ENCODE measurements around the gene PILRB. TPM values are rescaled to one million over a fixed set of nuclear protein-coding genes. Genes with fewer than 3 reads are reported as not detected.

The PILRB gene
- total RNA-seq, 1 experiment from 2014 or later: 58.9 TPM

DNA sequence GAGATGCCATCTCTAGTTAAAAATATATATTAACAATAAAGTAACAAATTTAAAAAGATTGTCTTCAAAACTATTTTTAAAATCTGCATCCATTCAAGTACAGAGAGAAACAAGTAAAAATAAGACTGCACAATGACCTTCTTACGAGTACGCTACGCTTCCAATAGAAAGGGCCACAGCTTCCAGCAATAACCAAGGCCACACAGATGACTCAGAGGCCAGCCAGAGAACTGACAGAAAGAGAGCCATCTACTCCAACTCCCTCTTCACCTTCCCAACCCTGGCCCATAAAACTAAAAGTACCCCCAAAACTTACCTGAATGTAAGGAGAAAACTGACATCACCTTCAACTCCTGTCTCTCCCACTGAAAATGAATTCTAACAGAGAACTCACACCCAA is 42.1 kb downstream of the PILRB start:
- no peak for DNase-seq
- no peak overlapping the region for H3K9ac ChIP-seq (ENCODE audit: low read length)
- H3K4me3 ChIP-seq (ENCODE audit: low read length): no peak overlapping the region

DNA sequence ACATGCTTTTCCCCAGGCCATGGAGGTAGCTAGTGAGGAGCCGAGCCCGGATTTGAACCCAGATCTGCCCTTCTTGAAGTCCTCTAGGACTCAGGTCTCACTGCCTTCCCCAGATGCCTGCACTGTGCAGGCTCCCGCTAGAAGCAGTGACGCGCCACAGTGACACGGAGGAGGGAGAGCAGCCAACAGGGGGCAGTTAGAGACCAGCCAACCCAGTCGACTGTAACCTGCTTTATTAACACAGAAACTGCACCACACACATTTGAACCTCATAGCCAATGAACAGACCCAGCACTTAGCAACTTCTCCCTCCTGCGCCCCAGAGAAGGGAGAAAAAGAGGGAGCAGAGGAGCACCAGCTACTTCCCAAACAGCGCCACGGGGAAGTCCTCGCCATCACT is 42.7 kb downstream of the PILRB start:
- Histone ChIP-seq H3K9ac (ENCODE audit: low read length) (no peak overlapping the region), H3K79me2 (ENCODE audit: low read length) (no peaks in the 10 kb centered on the region), H3K9me2 (replicated peaks; ENCODE audit: insufficient read depth, low read length) (no peaks in the 10 kb centered on the region), H3K4me2 (ENCODE audit: low read depth, low read length, poor library complexity, severe bottlenecking) (no peak overlapping the region), H3K36me3 (ENCODE audit: insufficient read depth, low read length) (no peaks in the 10 kb centered on the region), H3K27ac (ENCODE audit: low read length) (no peak overlapping the region), H3K4me1 (ENCODE audit: low read length) (peaks cover 16% of the 10 kb centered on the region), H4K20me1 (ENCODE audit: insufficient read depth, low read depth, low read length) (no peaks in the 10 kb centered on the region), H2AFZ (ENCODE audit: low read length) (no peak overlapping the region), H3K27me3 (ENCODE audit: low read length) (no peaks in the 10 kb centered on the region), H3K9me3 (ENCODE audit: low read length) (no peaks in the 10 kb centered on the region), H3K4me3 (ENCODE audit: low read length) (no peak overlapping the region)
- DNase-seq: peak; percentile 78

More for the DNA sequence above, 42.1 kb downstream of the PILRB start:
- no peak overlapping the region for H3K27ac ChIP-seq (ENCODE audit: low read length)
- no peaks in the 10 kb centered on the region for H3K79me2 ChIP-seq (ENCODE audit: low read length)
- H3K4me2 ChIP-seq (ENCODE audit: low read depth, low read length, poor library complexity, severe bottlenecking): no peak overlapping the region
- H2AFZ ChIP-seq (ENCODE audit: low read length): no peak overlapping the region
- no peaks in the 10 kb centered on the region for H4K20me1 ChIP-seq (ENCODE audit: insufficient read depth, low read depth, low read length)
- H3K4me1 ChIP-seq (ENCODE audit: low read length): peaks cover 22% of the 10 kb centered on the region
- H3K27me3 ChIP-seq (ENCODE audit: low read length): no peaks in the 10 kb centered on the region
- no peaks in the 10 kb centered on the region for H3K36me3 ChIP-seq (ENCODE audit: insufficient read depth, low read length)
- H3K9me3 ChIP-seq (ENCODE audit: low read length): no peaks in the 10 kb centered on the region
- no peaks in the 10 kb centered on the region for H3K9me2 ChIP-seq (replicated peaks; ENCODE audit: insufficient read depth, low read length)

DNA sequence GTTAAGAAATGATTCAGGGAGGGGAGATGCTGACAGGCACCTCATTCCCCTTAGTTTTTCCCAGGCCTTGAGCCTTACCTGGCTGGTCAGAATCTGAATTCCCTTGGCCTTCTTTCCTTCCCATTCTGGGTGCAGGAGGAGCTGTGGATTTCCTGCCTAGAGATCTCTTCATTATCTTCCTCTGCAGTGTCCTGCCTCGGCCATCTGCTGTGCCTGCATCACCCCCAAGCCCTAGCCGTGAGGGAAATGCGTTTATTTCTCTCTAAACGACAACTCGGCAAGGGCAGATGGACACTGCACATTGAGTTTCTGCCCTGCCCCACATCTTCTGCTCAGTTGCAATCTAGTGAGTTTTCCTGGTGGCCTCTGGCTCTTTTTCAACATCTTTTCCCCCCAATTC is 43.9 kb downstream of the PILRB start:
- no peaks in the 10 kb centered on the region for H4K20me1 ChIP-seq (ENCODE audit: insufficient read depth, low read depth, low read length)
- DNase-seq: no peak
- H3K4me1 ChIP-seq (ENCODE audit: low read length): peaks cover 8% of the 10 kb centered on the region

GRCh38 chr7:100402241-100402640 is 44.3 kb downstream of the PILRB start:
- Histone ChIP-seq H3K27ac (ENCODE audit: low read length) (no peak overlapping the region), H3K79me2 (ENCODE audit: low read length) (no peaks in the 10 kb centered on the region), H3K9ac (ENCODE audit: low read length) (no peak overlapping the region), H4K20me1 (ENCODE audit: insufficient read depth, low read depth, low read length) (no peaks in the 10 kb centered on the region), H3K9me2 (replicated peaks; ENCODE audit: insufficient read depth, low read length) (no peaks in the 10 kb centered on the region), H3K9me3 (ENCODE audit: low read length) (no peaks in the 10 kb centered on the region), H3K27me3 (ENCODE audit: low read length) (no peaks in the 10 kb centered on the region), H3K36me3 (ENCODE audit: insufficient read depth, low read length) (no peaks in the 10 kb centered on the region), H2AFZ (ENCODE audit: low read length) (no peak overlapping the region), H3K4me1 (ENCODE audit: low read length) (peaks cover 3% of the 10 kb centered on the region), H3K4me2 (ENCODE audit: low read depth, low read length, poor library complexity, severe bottlenecking) (no peak overlapping the region), H3K4me3 (ENCODE audit: low read length) (no peak overlapping the region)
- DNase-seq: no peak

More for the DNA sequence above, 43.9 kb downstream of the PILRB start:
- H3K27ac ChIP-seq (ENCODE audit: low read length): no peak overlapping the region
- H3K27me3 ChIP-seq (ENCODE audit: low read length): no peaks in the 10 kb centered on the region
- no peak overlapping the region for H3K9ac ChIP-seq (ENCODE audit: low read length)
- H3K9me2 ChIP-seq (replicated peaks; ENCODE audit: insufficient read depth, low read length): no peaks in the 10 kb centered on the region
- H3K79me2 ChIP-seq (ENCODE audit: low read length): no peaks in the 10 kb centered on the region
- H3K36me3 ChIP-seq (ENCODE audit: insufficient read depth, low read length): no peaks in the 10 kb centered on the region
- no peak overlapping the region for H2AFZ ChIP-seq (ENCODE audit: low read length)
- no peak overlapping the region for H3K4me2 ChIP-seq (ENCODE audit: low read depth, low read length, poor library complexity, severe bottlenecking)
- no peak overlapping the region for H3K4me3 ChIP-seq (ENCODE audit: low read length)
- H3K9me3 ChIP-seq (ENCODE audit: low read length): no peaks in the 10 kb centered on the region

GRCh38 chr7:100406767-100407166 is 48.9 kb downstream of the PILRB start:
- Histone ChIP-seq H3K9me2 (replicated peaks; ENCODE audit: insufficient read depth, low read length) (no peaks in the 10 kb centered on the region), H4K20me1 (ENCODE audit: insufficient read depth, low read depth, low read length) (no peaks in the 10 kb centered on the region), H2AFZ (ENCODE audit: low read length) (no peak overlapping the region), H3K27me3 (ENCODE audit: low read length) (no peaks in the 10 kb centered on the region), H3K27ac (ENCODE audit: low read length) (no peak overlapping the region), H3K4me1 (ENCODE audit: low read length) (no peaks in the 10 kb centered on the region), H3K9me3 (ENCODE audit: low read length) (no peaks in the 10 kb centered on the region), H3K79me2 (ENCODE audit: low read length) (no peaks in the 10 kb centered on the region), H3K9ac (ENCODE audit: low read length) (no peak overlapping the region), H3K36me3 (ENCODE audit: insufficient read depth, low read length) (no peaks in the 10 kb centered on the region), H3K4me2 (ENCODE audit: low read depth, low read length, poor library complexity, severe bottlenecking) (no peak overlapping the region), H3K4me3 (ENCODE audit: low read length) (no peak overlapping the region)
- DNase-seq: no peak

GRCh38 chr7:100407285-100408180 is 49.6 kb downstream of the PILRB start:
- peak; percentile 87 for DNase-seq
- Histone ChIP-seq H3K79me2 (ENCODE audit: low read length) (no peaks in the 10 kb centered on the region), H3K9ac (ENCODE audit: low read length) (no peak overlapping the region), H3K27me3 (ENCODE audit: low read length) (no peaks in the 10 kb centered on the region), H3K4me3 (ENCODE audit: low read length) (no peak overlapping the region), H3K36me3 (ENCODE audit: insufficient read depth, low read length) (no peaks in the 10 kb centered on the region), H3K4me1 (ENCODE audit: low read length) (no peaks in the 10 kb centered on the region), H3K4me2 (ENCODE audit: low read depth, low read length, poor library complexity, severe bottlenecking) (no peak overlapping the region), H3K9me2 (replicated peaks; ENCODE audit: insufficient read depth, low read length) (no peaks in the 10 kb centered on the region), H3K27ac (ENCODE audit: low read length) (no peak overlapping the region), H4K20me1 (ENCODE audit: insufficient read depth, low read depth, low read length) (no peaks in the 10 kb centered on the region), H3K9me3 (ENCODE audit: low read length) (no peaks in the 10 kb centered on the region), H2AFZ (ENCODE audit: low read length) (no peak overlapping the region)

GRCh38 chr7:100411101-100411500 is 53.2 kb downstream of the PILRB start:
- no peak overlapping the region for H3K9ac ChIP-seq (ENCODE audit: low read length)
- H3K4me3 ChIP-seq (ENCODE audit: low read length): no peak overlapping the region
- no peaks in the 10 kb centered on the region for H4K20me1 ChIP-seq (ENCODE audit: insufficient read depth, low read depth, low read length)
- no peaks in the 10 kb centered on the region for H3K9me2 ChIP-seq (replicated peaks; ENCODE audit: insufficient read depth, low read length)
- H3K9me3 ChIP-seq (ENCODE audit: low read length): no peaks in the 10 kb centered on the region
- H3K4me2 ChIP-seq (ENCODE audit: low read depth, low read length, poor library complexity, severe bottlenecking): no peak overlapping the region
- no peaks in the 10 kb centered on the region for H3K36me3 ChIP-seq (ENCODE audit: insufficient read depth, low read length)
- H3K4me1 ChIP-seq (ENCODE audit: low read length): peaks cover 7% of the 10 kb centered on the region
- H2AFZ ChIP-seq (ENCODE audit: low read length): no peak overlapping the region
- no peak for DNase-seq
- H3K27me3 ChIP-seq (ENCODE audit: low read length): no peaks in the 10 kb centered on the region
- no peaks in the 10 kb centered on the region for H3K79me2 ChIP-seq (ENCODE audit: low read length)
- H3K27ac ChIP-seq (ENCODE audit: low read length): no peak overlapping the region

DNA sequence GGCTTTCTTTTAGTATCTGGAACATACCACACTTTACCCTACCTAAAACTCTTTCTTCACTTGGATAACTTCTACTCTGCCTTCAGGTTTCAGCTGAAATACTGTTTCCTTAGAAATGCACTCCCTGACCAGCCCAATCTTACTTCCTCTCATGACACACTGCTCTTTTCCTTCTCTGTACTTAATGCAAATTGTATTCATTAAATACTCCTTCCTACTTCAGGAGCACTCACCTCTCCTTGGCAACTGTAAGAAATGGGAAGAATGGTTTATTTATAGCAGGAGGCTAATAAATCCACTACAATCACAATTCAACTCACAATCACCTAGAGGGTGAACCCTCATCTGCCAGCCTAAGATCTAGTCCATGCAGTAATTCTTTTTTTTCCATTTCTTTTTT is 55.4 kb downstream of the PILRB start:
- no peak overlapping the region for H2AFZ ChIP-seq (ENCODE audit: low read length)

More for the DNA sequence above, 55.4 kb downstream of the PILRB start:
- Histone ChIP-seq H3K4me1 (ENCODE audit: low read length) (peaks cover 7% of the 10 kb centered on the region), H3K4me2 (ENCODE audit: low read depth, low read length, poor library complexity, severe bottlenecking) (no peak overlapping the region), H3K9me3 (ENCODE audit: low read length) (no peaks in the 10 kb centered on the region), H3K27me3 (ENCODE audit: low read length) (no peaks in the 10 kb centered on the region), H3K36me3 (ENCODE audit: insufficient read depth, low read length) (no peaks in the 10 kb centered on the region), H3K9ac (ENCODE audit: low read length) (no peak overlapping the region), H3K9me2 (replicated peaks; ENCODE audit: insufficient read depth, low read length) (no peaks in the 10 kb centered on the region), H3K4me3 (ENCODE audit: low read length) (no peak overlapping the region), H3K27ac (ENCODE audit: low read length) (no peak overlapping the region), H4K20me1 (ENCODE audit: insufficient read depth, low read depth, low read length) (no peaks in the 10 kb centered on the region), H3K79me2 (ENCODE audit: low read length) (no peaks in the 10 kb centered on the region)
- no peak for DNase-seq

All from Karpas-422 (cell line).